Suppressor macrophage treated with lipopolysaccharide for 4 hours (primary cell): ENCODE results near the gene SMURF1.

Source experiments
- DNase-seq: peaks from one replicate; pipeline ENCODE4 v3.0.0-alpha.2; 2020

Gene SMURF1

GRCh38 chr7:99141841-99142726 lies 1.8 kb downstream of the SMURF1 start:
- DNase-seq = peak; percentile 67

DNA sequence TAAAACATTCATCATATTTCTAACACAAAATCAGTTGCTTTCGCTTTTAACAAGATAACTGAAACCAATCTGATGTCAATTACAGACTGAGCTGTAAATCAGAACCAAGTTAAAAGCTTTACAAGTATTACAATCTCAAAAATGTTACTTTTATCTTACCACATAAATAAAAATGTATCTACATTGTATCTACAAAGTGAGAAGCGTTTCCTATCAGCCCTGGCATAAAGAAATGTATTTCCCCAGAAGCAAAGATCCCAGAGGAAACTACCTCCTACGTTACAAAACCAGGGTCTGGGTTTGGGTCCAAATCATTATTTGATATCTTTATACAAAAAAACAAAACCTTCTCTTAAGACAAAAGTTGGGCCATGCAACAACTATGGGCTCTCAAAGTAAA lies 2.6 kb downstream of the SMURF1 start:
- no peak for DNase-seq

- DNase-seq = no peak
These were observed 3.1 kb downstream of the SMURF1 start for GRCh38 chr7:99140813-99141212.

DNA sequence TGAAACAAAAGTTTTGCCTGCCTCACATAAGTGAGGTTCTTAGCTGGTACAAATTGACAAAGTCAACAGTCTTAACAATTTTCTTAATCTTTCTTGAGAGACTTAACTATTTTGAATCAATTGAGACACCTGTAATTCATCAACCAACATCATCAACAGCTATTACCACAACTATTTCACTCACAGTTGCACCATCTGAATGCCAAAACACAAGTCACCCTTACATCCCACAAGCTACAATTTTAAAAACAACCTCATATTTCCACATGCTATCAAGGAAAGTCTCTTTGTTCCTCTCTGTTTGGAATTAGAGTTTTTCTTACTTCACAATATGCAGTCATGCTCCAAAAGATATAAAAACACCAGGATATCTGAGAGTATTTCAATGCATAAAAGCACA lies 4.9 kb downstream of the SMURF1 start:
- DNase-seq = peak; percentile 26

GRCh38 chr7:99137411-99138180 lies 6.3 kb downstream of the SMURF1 start:
- DNase-seq = no peak

DNA sequence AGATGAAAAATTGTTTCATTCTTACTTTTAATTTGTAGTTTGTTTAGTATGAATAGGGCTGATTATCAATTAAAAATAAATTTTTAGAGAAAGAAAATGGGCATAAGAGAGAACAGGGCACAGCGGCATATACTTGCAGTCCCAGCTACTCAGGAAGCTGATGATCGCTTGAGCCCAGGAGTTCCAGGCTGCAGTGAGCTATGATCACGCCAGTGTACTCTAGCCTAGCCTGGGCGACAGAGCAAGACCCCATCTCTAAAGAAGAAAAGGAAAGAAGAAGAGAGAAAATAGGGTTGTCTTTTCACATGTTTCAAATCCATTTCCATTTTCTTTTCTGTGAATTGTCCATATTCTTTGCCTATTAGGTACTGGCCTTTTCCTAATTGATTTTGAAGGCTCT lies 8.0 kb downstream of the SMURF1 start:
- DNase-seq = no peak

- no peak for DNase-seq
These were observed 9.9 kb downstream of the SMURF1 start for GRCh38 chr7:99133766-99134564.

- DNase-seq = no peak
These were observed 11.2 kb downstream of the SMURF1 start for GRCh38 chr7:99132595-99133321.

GRCh38 chr7:99131290-99131689 lies 12.6 kb downstream of the SMURF1 start:
- no peak for DNase-seq

- no peak for DNase-seq
These were observed 14.4 kb downstream of the SMURF1 start for GRCh38 chr7:99129536-99129935.

- DNase-seq = no peak
These were observed 14.9 kb downstream of the SMURF1 start for GRCh38 chr7:99129001-99129400.

- DNase-seq = no peak
These were observed 15.6 kb downstream of the SMURF1 start for GRCh38 chr7:99128076-99128950.

- no peak for DNase-seq
These were observed 16.3 kb downstream of the SMURF1 start for GRCh38 chr7:99127636-99128035.

- no peak for DNase-seq
These were observed 16.9 kb downstream of the SMURF1 start for GRCh38 chr7:99126921-99127553.

GRCh38 chr7:99125505-99125865 lies 18.4 kb downstream of the SMURF1 start:
- DNase-seq = no peak

DNA sequence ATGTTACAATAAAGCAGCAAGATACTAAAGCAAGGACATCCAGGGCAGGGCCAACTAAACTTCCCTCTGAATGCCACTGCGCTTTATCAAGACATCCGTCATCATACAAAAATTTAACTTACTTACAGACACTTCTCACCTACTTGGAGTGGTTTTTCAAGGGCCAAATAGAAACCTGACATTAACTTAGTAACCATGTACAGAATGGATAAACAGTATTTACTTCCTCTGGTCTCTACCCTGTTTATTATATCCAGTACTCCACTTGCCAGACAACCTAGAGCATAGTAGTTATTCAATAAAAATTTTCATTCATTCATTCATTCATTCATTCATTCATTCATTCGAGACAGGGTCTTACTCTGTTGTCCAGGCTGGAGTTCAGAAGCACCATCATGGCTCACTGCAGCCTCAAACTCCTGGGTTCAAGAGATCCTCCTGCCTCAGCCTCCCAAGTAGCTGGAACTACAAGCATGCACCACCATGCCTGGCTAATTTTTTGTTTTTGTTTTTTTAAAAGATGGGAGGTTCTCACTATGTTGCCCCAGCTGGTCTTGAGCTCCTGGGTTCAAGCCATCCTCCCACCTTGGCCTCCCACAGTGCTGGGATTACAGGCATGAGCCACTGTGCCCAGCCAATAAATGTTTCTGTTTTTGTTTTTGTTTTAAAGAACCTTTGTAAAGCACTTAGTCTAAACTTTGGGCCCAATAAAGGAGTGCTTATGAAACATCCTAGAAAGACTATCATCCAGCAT lies 19.0 kb downstream of the SMURF1 start:
- DNase-seq = no peak

- DNase-seq = no peak
These were observed 19.7 kb downstream of the SMURF1 start for GRCh38 chr7:99124236-99124635.

- peak; percentile 25 for DNase-seq
These were observed 20.3 kb downstream of the SMURF1 start for GRCh38 chr7:99123571-99124033.

- no peak for DNase-seq
These were observed 21.1 kb downstream of the SMURF1 start for GRCh38 chr7:99122762-99123161.

DNA sequence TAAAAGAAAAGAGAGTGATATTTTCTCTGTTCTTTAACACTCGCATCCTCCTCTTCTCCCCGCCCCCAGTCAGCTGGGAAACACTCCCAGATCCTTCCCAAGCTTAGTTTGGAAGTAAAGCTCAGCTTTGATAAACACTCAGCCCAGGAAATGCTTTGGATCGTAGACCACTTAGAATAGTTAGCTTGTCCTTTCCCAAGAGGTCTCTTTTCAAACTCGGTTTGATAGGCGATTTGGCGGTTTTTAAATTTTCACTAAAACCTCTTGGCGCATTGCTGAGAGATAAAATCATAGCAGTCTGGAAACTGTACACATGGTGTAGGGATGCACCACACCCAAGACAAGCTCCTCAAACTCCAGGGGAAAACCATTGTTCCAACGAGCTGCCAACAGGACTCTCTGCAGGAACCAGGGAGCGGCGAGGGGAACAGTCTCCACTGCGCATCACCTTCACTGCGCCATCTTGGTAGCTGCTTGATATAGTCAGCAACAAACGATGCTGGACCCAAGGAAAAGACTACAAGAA lies 22.3 kb downstream of the SMURF1 start:
- no peak for DNase-seq
